Activated CD4-positive, alpha-beta T cell treated with anti-CD3 and anti-CD28 coated beads for 1 hour (primary cell): ENCODE measurements around the gene NKD1.
A peak's percentile ranks its signal among the peaks of the same experiment; 100 is the strongest.

Source experiments
- DNase-seq: peaks from one replicate; pipeline ENCODE4 v3.0.0-alpha.2; 2020

NKD1 gene

DNA sequence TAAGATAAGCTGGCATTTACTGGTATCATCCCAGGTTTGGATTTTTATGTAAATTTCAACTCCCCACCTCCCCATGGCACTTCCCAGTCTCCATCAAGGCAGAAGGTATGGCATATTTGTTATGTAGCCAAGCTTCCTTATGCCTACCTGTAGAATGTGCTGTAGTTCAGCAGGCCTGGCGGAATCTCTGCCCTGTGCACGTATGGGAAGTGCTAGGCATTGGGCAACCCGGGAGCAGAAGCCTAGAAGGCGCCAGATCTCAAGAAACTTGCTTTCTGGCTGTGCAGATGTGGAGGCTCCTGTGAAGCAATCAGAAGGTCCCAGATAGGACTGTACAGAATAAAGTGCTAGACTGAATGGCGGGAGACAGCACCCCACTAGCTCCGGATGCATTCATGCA, 68.2 kb downstream of the NKD1 start:
- no peak for DNase-seq

DNA sequence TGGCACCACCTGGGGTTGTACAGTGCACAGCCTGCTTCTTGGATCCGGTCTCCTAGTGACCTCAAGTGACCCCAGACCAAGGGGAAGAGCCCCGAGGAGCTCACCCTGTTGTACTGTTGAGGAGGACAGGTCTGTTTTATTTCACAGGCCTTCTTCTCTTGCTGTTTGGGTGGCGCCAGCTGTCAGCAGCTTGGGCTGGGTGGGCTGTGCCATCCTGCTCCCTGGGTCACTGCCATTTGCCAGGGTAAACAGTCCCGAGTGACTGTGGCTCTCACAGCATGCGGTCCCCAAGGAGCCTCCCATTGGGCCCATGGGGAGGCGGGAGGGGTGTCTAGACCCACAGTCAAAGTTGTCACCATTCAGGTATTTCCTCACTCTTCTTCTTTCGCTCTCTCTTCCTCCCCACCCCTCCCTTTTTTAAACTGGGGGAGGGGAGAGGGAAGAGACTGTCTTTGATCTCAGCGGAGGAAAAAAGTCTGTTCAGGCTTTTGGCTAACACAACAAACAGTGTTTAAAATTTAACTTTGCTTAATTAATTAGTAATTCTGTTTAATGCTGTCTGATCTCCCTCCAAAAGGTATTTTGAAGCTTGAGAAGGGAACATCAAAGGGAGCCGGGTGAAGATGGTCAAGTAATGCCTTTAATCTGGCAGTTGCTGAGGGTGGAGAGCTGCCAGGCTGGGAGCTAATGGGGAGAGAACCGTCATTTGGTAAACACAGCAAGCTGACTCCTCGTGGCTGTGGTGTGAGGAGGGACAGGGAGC, 68.9 kb downstream of the NKD1 start:
- DNase-seq: no peak

DNA sequence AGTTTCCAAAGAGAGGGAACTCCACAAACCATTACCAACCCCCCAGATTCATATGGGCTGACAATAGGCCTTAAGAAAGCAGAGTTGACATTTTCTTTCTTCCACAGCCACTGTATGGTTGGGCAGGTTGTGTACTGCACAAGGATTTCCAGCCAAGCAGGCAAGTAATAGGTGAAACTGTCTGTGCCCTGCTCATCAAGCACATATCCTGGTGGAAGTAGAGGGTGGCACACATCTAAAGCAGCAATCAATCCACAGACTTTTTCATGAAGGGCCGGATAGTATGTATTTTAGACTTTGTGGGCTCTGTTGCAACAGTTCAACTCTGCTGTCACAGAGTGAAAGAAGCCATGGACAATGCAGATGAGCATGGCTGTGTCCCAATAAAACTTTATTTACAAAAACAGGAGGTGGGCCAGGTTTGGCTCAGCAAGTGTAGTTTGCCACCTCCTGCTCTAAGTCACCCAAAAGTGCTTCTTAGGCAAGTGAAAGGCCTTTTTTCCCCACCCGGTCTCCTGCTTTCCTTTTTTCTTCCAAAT, 69.5 kb downstream of the NKD1 start:
- DNase-seq: no peak

DNA sequence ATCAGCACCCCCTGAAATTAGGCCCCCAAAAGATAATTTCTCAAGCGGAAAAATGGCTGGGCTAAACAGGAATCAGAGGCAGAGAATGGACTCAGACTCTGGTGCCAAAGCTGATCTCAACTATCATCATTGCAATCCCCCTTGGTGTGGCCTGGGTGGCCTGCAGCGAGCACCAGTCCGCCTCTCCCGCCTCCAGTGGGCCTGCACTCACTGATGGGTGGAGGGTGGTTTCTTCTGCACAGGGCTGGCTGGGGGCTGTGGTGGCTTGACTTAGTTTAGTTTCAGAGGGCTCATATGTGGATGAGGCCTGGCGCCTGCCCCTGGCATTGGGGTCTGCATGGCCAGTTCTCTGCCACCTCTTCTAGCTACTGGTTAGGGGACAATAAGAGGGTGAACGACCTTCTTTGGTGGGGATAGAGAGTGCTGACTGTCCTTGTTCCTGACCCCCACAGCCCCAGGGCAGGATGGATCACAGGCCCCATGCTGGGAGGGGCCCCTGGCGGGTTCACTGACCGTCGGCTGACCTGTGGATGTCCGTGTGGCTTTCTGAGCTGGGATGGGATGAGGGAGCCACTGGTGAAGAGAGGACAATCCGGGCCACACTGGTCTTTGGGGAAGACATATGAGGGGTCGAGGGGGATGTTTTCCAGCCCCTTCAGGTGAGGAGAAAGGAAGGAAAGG, 70.2 kb downstream of the NKD1 start:
- DNase-seq: no peak

DNA sequence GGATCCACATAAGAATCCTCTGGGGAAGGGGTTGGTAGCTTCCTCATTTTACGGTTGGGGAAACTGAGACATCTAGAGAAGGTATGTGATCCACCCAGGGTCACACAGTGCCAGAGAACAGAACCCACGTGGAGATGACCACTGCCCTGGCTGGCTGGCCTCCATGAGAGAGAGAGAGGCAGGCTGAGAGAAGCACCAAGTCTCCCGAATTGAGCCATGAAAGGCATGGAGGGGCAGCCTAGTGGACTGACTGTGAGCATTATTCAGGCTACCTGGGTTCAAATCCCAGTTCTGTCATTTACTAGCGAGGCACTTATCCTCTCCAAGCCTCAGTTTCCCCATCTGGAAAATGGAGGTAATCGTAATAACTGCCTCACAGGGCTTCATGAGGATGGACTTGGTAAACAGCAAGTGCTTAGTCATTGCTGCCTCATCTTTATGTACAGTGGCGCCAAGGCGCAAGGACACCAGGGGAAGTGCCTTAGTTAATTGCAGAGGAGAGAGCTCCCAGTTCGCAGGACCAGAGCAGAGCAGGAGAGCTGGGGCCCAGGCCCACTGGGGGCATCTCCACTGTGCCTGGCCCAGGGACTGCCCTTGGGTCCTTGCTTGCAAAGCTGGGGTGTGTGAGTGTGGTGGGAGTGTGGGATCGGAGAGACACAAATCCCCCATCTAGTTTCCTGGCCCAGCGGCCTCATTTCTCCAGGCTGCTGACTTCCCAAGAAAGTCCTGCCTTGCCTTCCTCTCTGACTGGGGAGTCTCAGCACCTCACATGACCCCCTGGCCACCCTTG, 71.7 kb downstream of the NKD1 start:
- no peak for DNase-seq

DNA sequence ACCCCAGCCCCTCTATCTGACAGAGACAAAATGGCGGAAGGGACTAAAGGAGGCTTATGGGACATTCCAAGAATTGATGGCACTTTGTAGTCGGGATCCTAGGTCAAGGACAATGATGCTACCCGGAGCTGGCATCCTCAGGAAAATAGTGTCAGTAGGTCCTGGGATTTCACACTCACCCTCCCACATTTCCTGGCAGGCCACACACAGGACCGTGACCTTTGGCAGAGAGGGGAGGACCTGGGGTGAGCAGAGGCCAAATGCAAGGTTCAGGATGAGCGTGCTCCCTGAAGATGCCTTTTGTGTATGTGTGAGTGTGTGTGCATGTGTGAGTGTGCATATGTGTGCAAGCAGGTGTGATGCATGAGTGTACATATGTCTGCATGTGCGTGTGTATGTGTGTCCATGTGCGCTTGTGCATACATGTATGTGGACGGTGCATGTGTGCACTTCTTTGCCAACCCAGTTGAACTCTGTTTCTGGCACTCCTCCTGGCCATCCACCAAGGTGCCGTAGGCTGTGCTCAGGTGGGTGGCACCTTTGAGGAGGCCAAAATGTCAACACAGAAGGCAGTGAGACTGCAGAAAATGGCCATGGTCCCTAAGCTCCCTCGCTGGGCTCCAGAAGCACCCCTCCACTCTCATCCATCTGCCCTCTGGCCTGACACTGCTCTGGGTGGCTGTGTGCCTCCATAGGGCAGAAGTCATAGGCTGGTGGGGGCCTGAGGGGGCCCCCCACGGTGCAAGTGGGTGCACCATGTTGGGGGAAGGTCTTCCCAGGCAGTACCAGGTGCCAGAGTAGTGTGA, 72.7 kb downstream of the NKD1 start:
- no peak for DNase-seq

DNA sequence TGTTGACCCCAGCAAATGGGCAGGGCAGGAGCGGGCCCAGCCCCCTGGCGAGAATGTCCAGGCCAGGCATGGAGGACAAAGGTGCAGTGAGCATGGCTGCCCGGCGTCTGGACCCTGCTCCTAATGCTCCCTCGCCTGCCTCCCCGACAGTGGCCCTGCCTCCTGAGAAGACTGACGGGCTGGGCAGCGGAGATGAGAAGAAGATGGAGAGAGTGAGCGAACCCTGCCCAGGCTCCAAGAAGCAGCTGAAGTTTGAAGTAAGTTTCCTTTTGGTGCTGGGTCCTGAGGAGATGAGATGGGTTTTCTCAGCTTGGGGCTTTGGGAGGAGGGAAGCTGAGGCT, 73.2 kb downstream of the NKD1 start:
- DNase-seq: no peak

DNA sequence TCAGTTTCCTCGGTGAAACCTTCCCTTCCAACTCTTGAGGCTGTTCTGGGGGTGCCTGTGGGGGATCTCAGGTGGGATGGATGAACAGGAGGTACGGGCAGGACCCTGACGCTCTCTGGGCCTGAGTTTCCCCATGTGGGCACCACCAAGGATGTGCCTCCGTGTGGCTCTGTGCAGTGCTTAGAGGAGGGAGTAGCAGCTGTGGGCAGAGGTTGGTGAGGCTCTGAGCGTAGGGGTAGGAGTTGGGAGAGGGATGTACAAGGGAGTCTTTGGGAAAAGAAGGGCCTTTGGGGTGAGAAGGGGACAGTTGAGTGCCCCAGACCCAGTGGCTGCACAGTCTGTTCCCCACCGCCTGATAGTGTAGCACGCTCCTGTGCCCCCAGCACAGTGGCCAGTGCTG, 73.8 kb downstream of the NKD1 start:
- DNase-seq: no peak

DNA sequence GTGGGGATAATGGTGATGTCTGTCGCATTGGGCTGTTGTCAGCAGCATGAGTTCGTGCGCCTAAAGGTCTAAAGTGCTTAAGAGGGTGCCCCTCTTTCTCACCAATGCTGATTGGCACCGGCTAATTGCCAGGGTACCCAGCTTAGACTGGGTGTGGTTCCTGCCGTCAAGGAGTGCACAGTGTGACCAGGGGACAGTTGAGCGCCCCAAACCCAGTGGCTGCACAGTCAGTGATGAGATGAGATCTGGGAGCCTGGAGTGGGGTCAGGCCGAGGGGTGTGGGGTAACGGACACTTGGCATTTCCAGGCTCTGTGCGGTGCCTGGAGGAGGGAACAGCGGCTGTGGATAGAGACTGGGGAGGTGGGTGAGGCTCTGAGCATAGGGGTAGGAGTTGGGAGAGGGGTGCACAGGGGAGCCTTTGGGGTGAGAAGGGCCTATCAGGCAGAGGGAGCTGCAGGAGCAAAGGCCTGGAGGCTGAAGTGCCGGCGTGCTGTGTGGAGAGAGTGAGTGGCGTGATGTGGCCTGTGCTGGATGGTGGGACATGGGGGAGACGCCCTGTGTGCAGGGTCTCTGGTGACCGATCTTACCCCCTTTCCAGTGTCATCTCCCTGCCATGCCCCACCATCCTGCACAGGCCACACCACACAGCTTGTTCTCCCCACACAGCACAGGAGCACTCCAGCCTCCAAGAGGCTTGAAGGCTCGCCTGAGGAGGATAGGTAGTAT, 74.6 kb downstream of the NKD1 start:
- no peak for DNase-seq

DNA sequence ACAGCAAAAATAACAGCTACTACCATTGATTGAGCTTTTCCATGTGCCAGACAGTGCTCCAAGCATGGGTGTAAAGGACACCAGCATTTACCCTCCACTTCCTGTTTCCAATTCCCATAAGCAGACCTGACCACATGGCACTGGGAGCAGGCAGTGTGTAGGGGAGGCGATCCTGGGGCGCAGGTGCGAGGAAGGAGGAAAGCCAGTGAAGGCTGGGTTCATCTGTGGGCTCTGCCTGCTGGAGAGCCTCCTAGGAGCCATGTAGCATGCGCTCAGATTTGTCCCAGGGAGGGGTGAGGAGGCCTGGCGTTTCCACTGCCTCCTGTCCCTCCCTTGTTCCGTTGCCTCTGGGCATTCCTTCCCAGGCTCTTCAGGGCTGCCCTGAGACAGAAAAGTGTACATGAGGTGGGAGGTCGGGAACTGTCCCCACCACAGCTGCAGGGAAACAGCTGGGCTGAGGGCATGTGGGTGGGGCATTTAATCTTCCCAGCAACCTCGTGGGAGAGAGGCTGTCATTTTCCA, 76.3 kb downstream of the NKD1 start:
- DNase-seq: no peak

DNA sequence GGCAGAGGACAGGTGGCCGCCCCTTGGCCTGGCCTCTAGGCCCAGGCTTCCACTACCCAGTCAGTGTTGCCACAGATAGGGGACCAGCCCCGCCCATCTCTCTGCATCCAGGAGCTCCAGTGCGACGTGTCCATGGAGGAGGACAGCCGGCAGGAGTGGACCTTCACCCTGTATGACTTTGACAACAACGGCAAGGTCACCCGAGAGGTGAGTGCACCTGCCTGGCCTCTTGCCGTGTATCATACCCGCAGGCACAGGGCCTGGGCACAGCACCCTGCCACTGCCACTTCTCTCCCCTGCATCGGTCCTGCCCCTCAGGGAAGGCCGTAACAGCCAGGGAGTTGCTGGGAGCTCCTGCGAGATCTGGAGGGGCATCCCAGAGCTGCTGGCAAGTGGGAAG, 77.2 kb downstream of the NKD1 start:
- no peak for DNase-seq

DNA sequence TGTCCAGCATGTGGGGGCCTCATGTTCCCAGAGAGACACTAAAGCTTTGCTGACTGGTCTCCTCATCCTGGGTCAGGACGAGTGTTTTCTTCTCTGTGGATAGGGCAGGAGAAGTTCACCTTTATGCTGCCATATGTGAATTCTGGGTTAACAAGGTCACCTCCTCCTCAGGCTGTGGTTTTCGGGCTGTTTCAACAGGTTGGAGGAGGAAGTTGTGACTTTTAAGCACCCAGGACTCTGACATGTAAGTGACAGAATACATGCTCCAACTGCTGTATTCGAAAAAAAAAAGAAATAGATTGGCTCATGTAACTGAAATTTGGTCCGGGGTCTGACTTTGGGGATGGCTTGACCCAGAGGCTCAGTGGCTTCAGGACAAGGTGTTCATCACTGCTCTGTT, 78.7 kb downstream of the NKD1 start:
- DNase-seq: no peak

DNA sequence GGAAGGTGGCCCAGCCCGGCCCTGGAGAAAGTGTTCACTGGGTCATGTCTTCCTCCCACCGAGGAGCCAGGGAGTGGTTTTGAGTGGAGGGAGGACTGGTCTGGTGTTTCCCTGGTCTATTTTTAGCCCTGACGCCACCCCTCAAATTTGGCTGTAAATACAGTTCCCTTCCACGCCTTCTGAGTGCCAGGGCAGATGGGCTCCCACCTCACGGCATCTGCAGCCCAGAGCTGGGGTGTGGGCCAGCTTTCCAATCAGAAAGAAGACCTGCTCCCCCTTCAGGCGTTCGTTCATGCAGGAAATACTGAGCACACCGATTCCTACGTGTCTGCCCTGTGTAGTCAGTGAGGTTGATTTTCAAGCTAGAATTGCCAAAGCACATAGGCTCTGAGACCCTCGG, 79.2 kb downstream of the NKD1 start:
- DNase-seq: peak; percentile 28

DNA sequence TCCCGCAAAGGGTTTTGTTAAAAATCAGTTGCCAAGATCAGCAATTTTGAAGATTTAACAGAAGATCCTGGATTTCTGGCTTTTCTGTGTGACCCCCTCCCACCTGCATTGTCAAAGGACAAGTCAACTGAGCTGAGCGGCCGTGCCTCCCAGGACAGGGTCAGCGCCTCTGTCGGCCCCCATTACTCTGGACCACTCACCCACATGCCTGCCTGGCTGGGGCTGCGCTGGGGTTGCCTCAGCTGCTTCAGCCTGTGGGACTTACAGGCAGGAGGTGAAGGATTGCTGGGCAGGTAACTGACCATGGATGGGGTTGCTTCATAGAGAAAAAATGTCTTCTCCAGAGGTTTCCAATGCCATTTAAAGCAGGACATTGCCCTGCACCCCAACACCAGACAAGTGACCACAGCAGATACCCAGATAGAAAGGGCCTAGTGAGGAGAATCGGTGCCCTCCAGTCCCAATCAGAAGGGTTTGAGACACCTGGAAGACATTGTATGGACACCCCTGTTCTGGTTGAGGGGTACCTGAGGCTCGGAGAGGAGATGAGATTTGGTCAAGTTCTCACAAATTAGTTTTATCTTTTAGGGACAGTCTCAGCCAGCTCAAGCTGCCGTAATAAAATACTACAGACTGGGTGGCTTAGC, 80.1 kb downstream of the NKD1 start:
- DNase-seq: no peak

DNA sequence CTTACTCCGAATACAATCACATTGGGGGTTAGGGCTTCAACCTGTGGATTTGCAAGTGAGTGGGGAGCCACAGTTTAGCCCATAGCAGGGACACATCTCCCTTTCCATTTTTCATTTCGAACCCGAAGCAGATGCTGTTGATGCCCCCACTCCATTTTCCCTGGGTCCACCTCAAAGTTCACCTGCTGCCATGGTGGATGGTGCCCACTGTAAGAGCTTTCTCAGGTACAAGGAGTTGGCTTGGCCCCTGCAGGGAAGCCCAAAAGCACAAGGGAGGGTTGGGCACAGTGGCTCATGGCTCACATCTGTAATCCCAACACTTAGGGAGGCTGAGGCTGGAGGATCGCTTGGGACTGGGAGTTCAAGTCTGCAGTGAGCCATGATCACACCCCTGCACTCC, 81.1 kb downstream of the NKD1 start:
- DNase-seq: no peak

DNA sequence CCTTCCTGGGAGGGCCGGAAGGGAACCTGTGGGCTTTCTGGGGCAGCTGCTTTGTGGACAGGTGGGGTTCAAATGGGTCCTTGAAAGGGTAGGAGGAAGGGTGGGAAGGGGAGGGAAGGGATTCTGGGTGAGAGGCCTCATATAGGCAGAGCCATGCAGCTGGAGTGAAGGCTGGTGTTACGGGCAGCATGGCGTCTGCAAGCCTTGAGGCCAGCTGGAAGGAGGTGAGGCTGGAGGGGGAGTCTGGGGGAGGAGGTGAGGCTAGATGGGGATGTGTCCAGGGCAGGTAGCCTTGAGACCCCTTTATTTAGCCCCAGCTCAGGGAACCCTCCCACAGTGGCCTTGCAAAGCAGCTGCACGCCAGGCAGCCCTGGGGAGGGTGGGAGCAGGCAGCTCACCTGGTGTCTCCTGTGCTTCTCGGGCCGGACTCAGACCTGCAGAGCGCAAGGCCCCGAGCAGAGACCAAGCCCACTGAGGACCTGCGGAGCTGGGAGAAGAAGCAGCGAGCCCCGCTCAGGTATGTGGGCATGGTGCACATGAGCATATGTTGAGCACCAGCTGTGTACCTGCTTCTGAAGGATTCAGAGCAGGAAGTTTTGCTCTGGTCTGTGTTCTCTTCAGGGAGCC, 82.3 kb downstream of the NKD1 start:
- no peak for DNase-seq

DNA sequence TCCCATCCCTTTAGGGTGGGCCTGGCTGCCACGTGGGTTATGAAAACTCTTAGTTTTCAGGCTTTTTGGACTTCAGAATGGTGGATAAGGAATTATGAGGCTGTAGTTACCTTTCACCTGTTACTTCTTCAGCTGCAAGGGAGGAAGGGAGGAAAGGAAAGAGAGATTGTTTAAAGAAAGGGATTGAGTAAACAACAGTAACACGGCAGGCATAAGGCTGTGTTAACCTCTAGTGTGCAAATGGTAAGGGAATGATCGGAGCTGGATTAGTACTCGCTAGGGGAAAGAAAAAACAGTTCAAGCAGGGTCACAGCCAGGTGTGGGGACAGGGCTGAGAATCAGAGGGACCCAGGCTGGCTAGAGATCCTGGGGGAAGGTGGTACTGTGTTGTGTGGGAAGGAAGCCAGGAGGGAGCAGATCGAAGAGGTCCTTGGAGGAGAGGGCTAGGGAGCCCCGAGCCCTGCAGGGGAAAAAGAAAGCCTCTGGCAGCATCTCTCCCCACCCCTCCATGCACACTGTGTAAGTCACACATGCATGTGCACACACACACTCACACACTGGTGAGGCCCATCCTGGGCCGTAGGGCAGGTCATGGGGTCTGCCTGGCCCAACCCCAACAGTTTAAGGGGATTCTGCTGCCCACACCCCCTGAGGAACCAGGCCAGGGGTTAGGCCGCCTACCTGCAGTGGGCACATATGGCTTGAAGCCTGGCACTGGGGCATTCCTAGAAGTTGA, 83.2 kb downstream of the NKD1 start:
- no peak for DNase-seq

DNA sequence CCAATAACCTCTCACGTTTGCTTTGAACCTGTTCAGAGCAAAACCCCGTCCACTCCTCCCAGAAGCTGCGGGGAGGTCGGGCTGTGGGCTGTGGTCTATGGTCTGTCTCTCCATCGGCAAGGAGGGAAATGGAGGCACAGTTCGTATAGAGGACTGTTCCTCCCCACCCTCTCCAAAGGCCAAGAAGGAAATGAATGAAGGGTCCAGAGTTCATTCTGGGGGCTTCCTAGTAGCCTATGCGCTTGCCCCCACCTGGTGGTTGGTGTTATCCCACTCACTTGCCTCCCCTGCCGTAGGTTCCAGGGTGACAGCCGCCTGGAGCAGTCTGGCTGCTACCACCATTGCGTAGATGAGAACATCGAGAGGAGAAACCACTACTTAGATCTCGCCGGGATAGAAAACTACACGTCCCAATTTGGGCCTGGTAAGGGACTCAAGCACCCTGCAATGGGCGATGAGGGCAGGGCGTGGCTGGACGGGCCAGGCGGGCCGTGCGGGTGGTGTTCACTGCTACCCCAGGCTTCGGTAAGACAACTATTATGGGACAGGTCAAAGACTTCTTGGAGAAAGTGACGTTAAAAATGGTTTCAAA, 83.9 kb downstream of the NKD1 start:
- DNase-seq: no peak

DNA sequence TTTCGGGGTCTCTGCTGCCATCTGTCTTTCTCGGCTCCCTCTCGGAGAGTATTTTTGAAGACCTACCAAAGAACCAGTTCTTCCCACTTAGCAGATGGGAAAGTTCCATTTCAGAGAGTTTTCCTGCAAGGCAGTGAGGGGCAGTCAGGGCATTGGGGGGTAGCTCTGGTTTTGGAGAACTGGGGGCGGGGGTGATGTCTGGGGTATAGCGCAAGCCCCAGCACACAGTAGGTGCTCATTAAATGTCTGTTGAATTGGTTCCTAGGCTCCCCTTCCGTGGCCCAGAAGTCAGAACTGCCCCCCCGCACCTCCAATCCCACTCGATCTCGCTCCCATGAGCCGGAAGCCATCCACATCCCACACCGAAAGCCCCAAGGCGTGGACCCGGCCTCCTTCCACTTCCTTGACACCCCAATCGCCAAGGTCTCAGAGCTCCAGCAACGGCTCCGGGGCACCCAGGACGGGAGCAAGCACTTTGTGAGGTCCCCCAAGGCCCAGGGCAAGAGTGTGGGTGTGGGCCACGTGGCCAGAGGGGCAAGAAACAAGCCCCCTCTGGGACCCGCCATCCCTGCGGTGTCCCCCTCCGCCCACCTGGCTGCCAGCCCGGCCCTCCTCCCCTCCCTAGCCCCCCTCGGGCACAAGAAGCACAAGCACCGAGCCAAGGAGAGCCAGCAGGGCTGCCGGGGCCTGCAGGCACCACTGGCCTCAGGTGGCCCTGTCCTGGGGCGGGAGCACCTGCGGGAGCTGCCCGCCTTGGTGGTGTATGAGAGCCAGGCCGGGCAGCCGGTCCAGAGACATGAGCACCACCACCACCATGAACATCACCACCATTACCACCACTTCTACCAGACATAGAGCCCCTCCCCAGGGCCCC, 85.0 kb downstream of the NKD1 start:
- DNase-seq: no peak
